CD14-positive monocyte (primary cell): ENCODE measurements around the gene BPHL. TPM values are rescaled to one million over a fixed set of nuclear protein-coding genes. Genes with fewer than 3 reads are reported as not detected.

Source experiments
- DNase-seq, 3 donors: peaks; one replicate each; pipeline ENCODE4 v3.0.0-alpha.2; 2011 to 2022
- H2AFZ ChIP-seq: 2 replicates; pipeline ENCODE4 v1.6.0; 2012; ENCODE audit warnings: mild to moderate bottlenecking, low read depth, low read length, inconsistent platforms; ENCODE audit not compliant: insufficient read depth, poor library complexity, severe bottlenecking
- H3K27ac ChIP-seq, 2 donors: 1 replicate in 1 of 2; 2 replicates in 1 of 2; pipeline ENCODE4 v1.5.1; 2012 to 2013; ENCODE audit warnings: low read length in 2 of 2, control low read depth in 1 of 2, inconsistent platforms in 1 of 2, low read depth in 1 of 2, mild to moderate bottlenecking in 1 of 2
- H3K27me3 ChIP-seq, 2 donors: one replicate each; pipeline versions ENCODE4 v1.6.0 to v1.6.1; 2011 to 2013; ENCODE audit warnings: low read length in 2 of 2; ENCODE audit not compliant: control insufficient read depth in 2 of 2, insufficient read depth in 2 of 2
- H3K36me3 ChIP-seq, 2 donors: replicated peaks in 1 of 2; 1 replicate in 1 of 2; 2 replicates in 1 of 2; pipeline versions ENCODE4 v1.5.1 to v1.6.1; 2012 to 2013; ENCODE audit warnings: low read length in 2 of 2, control low read depth in 1 of 2, inconsistent platforms in 1 of 2, mild to moderate bottlenecking in 1 of 2; ENCODE audit not compliant: insufficient read depth in 2 of 2, control insufficient read depth in 1 of 2
- H3K4me1 ChIP-seq, 2 donors: 1 replicate in 1 of 2; 2 replicates in 1 of 2; pipeline versions ENCODE4 v1.5.1 to v1.6.1; 2012 to 2013; ENCODE audit warnings: low read length in 2 of 2, control low read depth in 1 of 2, inconsistent platforms in 1 of 2, mild to moderate bottlenecking in 1 of 2, moderate library complexity in 1 of 2; ENCODE audit not compliant: insufficient read depth in 2 of 2, control insufficient read depth in 1 of 2
- H3K4me2 ChIP-seq: replicated peaks from 2 replicates; pipeline ENCODE3; 2012; ENCODE audit warnings: low read length, moderate library complexity, mild to moderate bottlenecking; ENCODE audit not compliant: poor library complexity, severe bottlenecking; ENCODE audit errors: extremely low read depth
- H3K4me3 ChIP-seq, 3 experiments: fragments of 200-600 bp in 1 of 3; sonication (generic) in 1 of 3; replicated peaks in 1 of 3; 1 replicate in 2 of 3; 2 replicates in 1 of 3; pipeline ENCODE4 v1.5.1; 2011 to 2013; ENCODE audit warnings: low read length in 3 of 3, mild to moderate bottlenecking in 3 of 3, control low read depth in 2 of 3, low read depth in 2 of 3, inconsistent platforms in 1 of 3, moderate library complexity in 1 of 3
- H3K79me2 ChIP-seq: 2 replicates; pipeline ENCODE4 v1.6.0; 2012; ENCODE audit warnings: mild to moderate bottlenecking, control low read depth, inconsistent platforms, low read length, moderate library complexity; ENCODE audit not compliant: insufficient read depth
- H3K9ac ChIP-seq: 2 replicates; pipeline ENCODE4 v1.6.0; 2017; ENCODE audit warnings: low read length, mild to moderate bottlenecking; ENCODE audit not compliant: insufficient read depth, poor library complexity, severe bottlenecking
- H3K9me3 ChIP-seq, 2 donors: replicated peaks in 1 of 2; 1 replicate in 1 of 2; 2 replicates in 1 of 2; pipeline versions ENCODE4 v1.5.1 to v1.6.1; 2012 to 2013; ENCODE audit warnings: low read length in 2 of 2, control low read depth in 1 of 2; ENCODE audit not compliant: control insufficient read depth in 1 of 2, insufficient read depth in 1 of 2
- H4K20me1 ChIP-seq: 2 replicates; pipeline ENCODE4 v1.6.0; 2012; ENCODE audit warnings: mild to moderate bottlenecking, low read length, control low read depth, moderate library complexity; ENCODE audit not compliant: insufficient read depth
- H3K27ac Mint-ChIP-seq, 7 donors: one replicate each; pipeline ENCODE4 v1.8.0; 2020; ENCODE audit warnings: mild to moderate bottlenecking in 7 of 7, mixed read lengths in 7 of 7, moderate library complexity in 6 of 7, inconsistent platforms in 2 of 7
- H3K27me3 Mint-ChIP-seq, 3 donors: one replicate each; pipeline ENCODE4 v1.8.0; 2021 to 2022; ENCODE audit warnings: low read depth in 3 of 3, mild to moderate bottlenecking in 3 of 3, mixed read lengths in 3 of 3, moderate library complexity in 3 of 3, inconsistent platforms in 1 of 3
- H3K36me3 Mint-ChIP-seq, 2 donors: one replicate each; pipeline ENCODE4 v1.8.0; 2020; ENCODE audit warnings: mixed read lengths in 2 of 2, inconsistent platforms in 1 of 2, mild to moderate bottlenecking in 1 of 2
- H3K4me1 Mint-ChIP-seq: one replicate; pipeline ENCODE4 v1.8.0; 2020; ENCODE audit warnings: mild to moderate bottlenecking, mixed read lengths
- H3K4me3 Mint-ChIP-seq, 2 donors: one replicate each; pipeline ENCODE4 v1.8.0; 2020; ENCODE audit warnings: mild to moderate bottlenecking in 2 of 2, mixed read lengths in 2 of 2, moderate library complexity in 1 of 2
- H3K9me3 Mint-ChIP-seq, 7 donors: one replicate each; pipeline ENCODE4 v1.8.0; 2020 to 2022; ENCODE audit warnings: mixed read lengths in 7 of 7, mild to moderate bottlenecking in 6 of 7, moderate library complexity in 6 of 7, inconsistent platforms in 2 of 7
- WGBS: methylation state at CpG from one replicate; pipeline ENCODE4 v1.1.5; 2013; ENCODE audit warnings: missing lambda C conversion rate; ENCODE audit not compliant: insufficient coverage; 5-methylcytosine and 5-hydroxymethylcytosine counted together
- intact Hi-C, 2 donors: fragments of 100-400 bp; cut with micrococcal nuclease; formaldehyde crosslinking; loops; one replicate each; pipeline versions ENCODE4 v1.15.0 to v1.15.1; 2023
- polyA plus RNA-seq, 3 donors: library from polyadenylated mRNA; depleted of rRNA in 1 of 3; unstranded in 2 of 3; stranded (reverse) in 1 of 3; fragments of 300-500 nt in 2 of 3; fragments of >200 nt in 1 of 3; fragmentation: Illumina TruSeq in 2 of 3; gene quantifications; 1 replicate in 2 of 3; 2 replicates in 1 of 3; pipeline ENCODE4 v1.2.3, GENCODE V29; 2012 to 2021
- TF ChIP-seq, protein P1 (sequence below): fragments of 200-600 bp; IDR thresholded peaks from one replicate; pipeline ENCODE4 v1.8.0; 2022; ENCODE audit warnings: antibody characterized with exemption, mild to moderate bottlenecking

Gene BPHL
- polyA plus RNA-seq, 3 donors: 4.6 to 7.8 (median 5.9) TPM

DNA sequence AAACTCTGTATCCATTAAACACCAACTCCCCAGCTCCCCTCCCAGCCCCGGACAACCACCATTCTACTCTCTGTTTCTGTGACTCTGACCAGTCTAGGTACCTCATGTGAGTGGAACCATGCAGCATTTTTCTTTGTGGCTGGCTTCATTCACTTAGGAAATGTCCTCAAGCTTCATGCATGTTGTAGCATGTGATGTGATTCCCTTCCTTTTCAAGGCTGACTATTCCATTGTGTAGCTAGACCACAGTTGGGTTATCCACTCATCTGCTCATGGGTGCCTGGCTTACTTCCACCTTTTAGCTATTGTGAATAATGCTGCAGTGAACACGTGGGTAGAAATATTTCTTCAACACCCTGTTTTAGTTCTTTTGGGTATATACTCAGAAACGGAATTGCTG is 8.8 kb upstream of the BPHL start:
- TF ChIP-seq, protein P1, sequence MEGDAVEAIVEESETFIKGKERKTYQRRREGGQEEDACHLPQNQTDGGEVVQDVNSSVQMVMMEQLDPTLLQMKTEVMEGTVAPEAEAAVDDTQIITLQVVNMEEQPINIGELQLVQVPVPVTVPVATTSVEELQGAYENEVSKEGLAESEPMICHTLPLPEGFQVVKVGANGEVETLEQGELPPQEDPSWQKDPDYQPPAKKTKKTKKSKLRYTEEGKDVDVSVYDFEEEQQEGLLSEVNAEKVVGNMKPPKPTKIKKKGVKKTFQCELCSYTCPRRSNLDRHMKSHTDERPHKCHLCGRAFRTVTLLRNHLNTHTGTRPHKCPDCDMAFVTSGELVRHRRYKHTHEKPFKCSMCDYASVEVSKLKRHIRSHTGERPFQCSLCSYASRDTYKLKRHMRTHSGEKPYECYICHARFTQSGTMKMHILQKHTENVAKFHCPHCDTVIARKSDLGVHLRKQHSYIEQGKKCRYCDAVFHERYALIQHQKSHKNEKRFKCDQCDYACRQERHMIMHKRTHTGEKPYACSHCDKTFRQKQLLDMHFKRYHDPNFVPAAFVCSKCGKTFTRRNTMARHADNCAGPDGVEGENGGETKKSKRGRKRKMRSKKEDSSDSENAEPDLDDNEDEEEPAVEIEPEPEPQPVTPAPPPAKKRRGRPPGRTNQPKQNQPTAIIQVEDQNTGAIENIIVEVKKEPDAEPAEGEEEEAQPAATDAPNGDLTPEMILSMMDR: no peak
- peaks cover 81 to 98% of the 10 kb centered on the region in 2 donors for H3K36me3 ChIP-seq
- H3K4me1 ChIP-seq: no peaks in the 10 kb centered on the region
- no peak overlapping the region for H3K27ac ChIP-seq
- intact Hi-C loops: no loop called here
- no peaks in the 10 kb centered on the region for H3K4me1 Mint-ChIP-seq
- H3K9me3 ChIP-seq: no peaks in the 10 kb centered on the region
- no peak overlapping the region for H3K27ac Mint-ChIP-seq
- peaks cover 33% of the 10 kb centered on the region for H4K20me1 ChIP-seq
- no peaks in the 10 kb centered on the region for H3K9me3 Mint-ChIP-seq
- no peaks in the 10 kb centered on the region for H3K79me2 ChIP-seq
- H3K36me3 Mint-ChIP-seq: peaks cover 86 to 98% of the 10 kb centered on the region in 2 donors
- no peak overlapping the region for H3K4me3 ChIP-seq
- H3K27me3 Mint-ChIP-seq: peaks cover 0 to 2% (median 0%) of the 10 kb centered on the region in 3 donors
- WGBS: no CpG with 5 or more reads among the region's 3 CpGs
- H3K27me3 ChIP-seq: no peaks in the 10 kb centered on the region
- H3K4me2 ChIP-seq: no peak overlapping the region
- H3K4me3 Mint-ChIP-seq: no peak overlapping the region
- no peak for DNase-seq
- no peak overlapping the region for H2AFZ ChIP-seq
- H3K9ac ChIP-seq: no peak overlapping the region

DNA sequence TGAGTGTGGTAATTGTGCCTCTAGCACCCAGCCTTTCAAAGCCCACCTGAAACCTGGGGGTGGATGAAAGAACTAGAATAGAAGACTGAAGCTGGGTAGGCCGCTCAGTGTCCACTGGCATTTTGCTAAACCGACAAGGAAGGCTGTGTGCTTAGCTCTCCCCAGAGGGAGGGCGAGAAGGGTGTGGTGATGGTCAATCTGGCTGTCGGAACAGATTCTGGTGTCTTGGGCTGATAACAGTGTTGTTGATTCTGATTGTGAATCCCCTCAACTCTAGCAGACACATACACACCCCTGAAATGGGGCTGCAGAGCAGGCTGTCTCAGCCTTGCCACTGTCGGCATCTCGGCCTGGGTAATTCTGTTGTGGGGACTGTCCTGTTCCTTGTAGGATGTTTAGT is 4.1 kb upstream of the BPHL start:
- 100% methylated on average over 1 of the region's 6 CpGs for WGBS
- H3K27me3 Mint-ChIP-seq: peaks cover 2 to 4% (median 3%) of the 10 kb centered on the region in 3 donors
- intact Hi-C loops: no loop called here

More for the DNA sequence above, 4.1 kb upstream of the BPHL start:
- H3K36me3 Mint-ChIP-seq: peaks cover 53 to 63% of the 10 kb centered on the region in 2 donors
- Histone ChIP-seq H3K79me2 (no peaks in the 10 kb centered on the region), H3K9me3 (no peaks in the 10 kb centered on the region), H3K36me3 (peaks cover 47 to 63% of the 10 kb centered on the region in 2 donors), H3K4me1 (peaks cover 16 to 23% of the 10 kb centered on the region in 2 donors), H3K4me2 (no peak overlapping the region), H3K9ac (no peak overlapping the region), H3K27ac (no peak overlapping the region), H3K27me3 (no peaks in the 10 kb centered on the region), H2AFZ (no peak overlapping the region), H4K20me1 (peaks cover 26% of the 10 kb centered on the region), H3K4me3 (no peak overlapping the region)
- H3K4me1 Mint-ChIP-seq: peaks cover 29% of the 10 kb centered on the region
- H3K9me3 Mint-ChIP-seq: no peaks in the 10 kb centered on the region
- DNase-seq: no peak
- no peak overlapping the region for H3K4me3 Mint-ChIP-seq
- H3K27ac Mint-ChIP-seq: no peak overlapping the region
- TF ChIP-seq, protein P1: no peak
